Thyroid gland (tissue), 4 donors: ENCODE measurements around the gene FOXRED1. TPM values are rescaled to one million over a fixed set of nuclear protein-coding genes. Genes with fewer than 3 reads are reported as not detected.
A peak's percentile ranks its signal among the peaks of the same experiment; 100 is the strongest.

ENCODE experiments used
- DNase-seq, 2 donors: peaks; one replicate each; pipeline ENCODE4 v3.0.0-alpha.2; 2019
- H3K27ac ChIP-seq, 3 donors: fragments of 200-600 bp; sonication (generic); 1 replicate in 2 of 3; 2 replicates in 1 of 3; pipeline ENCODE4 v1.5.1; 2016 to 2019; ENCODE audit warnings: mild to moderate bottlenecking in 1 of 3, moderate library complexity in 1 of 3
- H3K27me3 ChIP-seq: fragments of 200-600 bp; sonication (generic); one replicate; pipeline ENCODE4 v1.5.1; 2019
- H3K36me3 ChIP-seq, 2 donors: fragments of 200-600 bp; sonication (generic); one replicate each; pipeline ENCODE4 v1.5.1; 2016 to 2019
- H3K4me1 ChIP-seq, 2 donors: fragments of 200-600 bp; sonication (generic); one replicate each; pipeline ENCODE4 v1.5.1; 2017 to 2019
- H3K4me3 ChIP-seq, 3 donors: fragments of 200-600 bp; sonication (generic); replicated peaks in 1 of 3; 1 replicate in 2 of 3; 2 replicates in 1 of 3; pipeline ENCODE4 v1.5.1; 2016; ENCODE audit warnings: mild to moderate bottlenecking in 1 of 3
- H3K9me3 ChIP-seq: fragments of 200-600 bp; sonication (generic); one replicate; pipeline ENCODE4 v1.5.1; 2017
- POLR2A ChIP-seq, 2 donors: fragments of 450-650 bp; IDR thresholded peaks; one replicate each; pipeline ENCODE4 v1.6.1; 2017; ENCODE audit warnings: antibody characterized with exemption in 2 of 2, mild to moderate bottlenecking in 2 of 2, moderate library complexity in 1 of 2
- WGBS, 2 donors: methylation state at CpG; one replicate each; pipeline ENCODE4 v1.1.5; 2017; 5-methylcytosine and 5-hydroxymethylcytosine counted together
- intact Hi-C: fragments of 100-400 bp; cut with DNase I; formaldehyde crosslinking; loops from one replicate; pipeline ENCODE4 v1.15.1; 2023
- total RNA-seq, 4 donors: library from RNA; depleted of rRNA; stranded (reverse); fragments of >200 nt; gene quantifications; one replicate each; pipeline ENCODE4 v1.2.3, GENCODE V29; 2016
- TF ChIP-seq, protein P1 (sequence below), 6 experiments: fragments of 200-600 bp in 3 of 6; fragments of 450-650 bp in 3 of 6; sonication (generic) in 3 of 6; IDR thresholded peaks; one replicate each; pipeline ENCODE4 v1.5.1; 2016 to 2019; ENCODE audit warnings: antibody characterized with exemption in 6 of 6, mild to moderate bottlenecking in 2 of 6, inconsistent platforms in 1 of 6, moderate library complexity in 1 of 6

FOXRED1 gene
- total RNA-seq, 4 donors from 2014 or later = 13.3 to 25.8 (median 20.2) TPM

DNA sequence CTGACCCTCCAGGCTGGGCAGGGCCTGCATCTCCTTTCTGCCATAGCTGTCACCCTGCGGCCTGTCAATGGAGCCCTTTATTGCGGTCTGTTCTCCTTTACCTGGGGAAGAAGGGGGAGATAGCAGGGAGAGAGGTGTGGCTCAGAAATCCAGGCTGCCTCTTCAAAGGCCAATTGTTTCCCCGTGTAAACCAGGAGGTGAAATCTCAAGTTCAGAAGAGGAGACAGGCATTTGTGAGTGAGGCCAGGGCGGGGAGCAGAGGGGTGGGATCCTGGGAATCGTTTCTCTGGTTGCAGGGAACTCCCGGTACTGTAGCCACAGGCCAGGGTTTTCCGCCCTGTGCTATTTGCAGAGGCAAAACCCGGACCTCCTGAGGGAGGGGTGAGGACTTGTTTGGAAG, 44.0 kb downstream of the FOXRED1 start:
- no peak for TF ChIP-seq POLR2A (IDR thresholded peaks at IDR 0.05)
- TF ChIP-seq, protein P1, sequence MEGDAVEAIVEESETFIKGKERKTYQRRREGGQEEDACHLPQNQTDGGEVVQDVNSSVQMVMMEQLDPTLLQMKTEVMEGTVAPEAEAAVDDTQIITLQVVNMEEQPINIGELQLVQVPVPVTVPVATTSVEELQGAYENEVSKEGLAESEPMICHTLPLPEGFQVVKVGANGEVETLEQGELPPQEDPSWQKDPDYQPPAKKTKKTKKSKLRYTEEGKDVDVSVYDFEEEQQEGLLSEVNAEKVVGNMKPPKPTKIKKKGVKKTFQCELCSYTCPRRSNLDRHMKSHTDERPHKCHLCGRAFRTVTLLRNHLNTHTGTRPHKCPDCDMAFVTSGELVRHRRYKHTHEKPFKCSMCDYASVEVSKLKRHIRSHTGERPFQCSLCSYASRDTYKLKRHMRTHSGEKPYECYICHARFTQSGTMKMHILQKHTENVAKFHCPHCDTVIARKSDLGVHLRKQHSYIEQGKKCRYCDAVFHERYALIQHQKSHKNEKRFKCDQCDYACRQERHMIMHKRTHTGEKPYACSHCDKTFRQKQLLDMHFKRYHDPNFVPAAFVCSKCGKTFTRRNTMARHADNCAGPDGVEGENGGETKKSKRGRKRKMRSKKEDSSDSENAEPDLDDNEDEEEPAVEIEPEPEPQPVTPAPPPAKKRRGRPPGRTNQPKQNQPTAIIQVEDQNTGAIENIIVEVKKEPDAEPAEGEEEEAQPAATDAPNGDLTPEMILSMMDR (IDR thresholded peaks at IDR 0.05) = no peak
- 69 to 71% methylated on average over 8 of the region's 8 CpGs for WGBS, 2 donors
- Histone ChIP-seq H3K27me3 (no peaks in the 10 kb centered on the region), H3K4me1 (peaks cover 0 to 12% of the 10 kb centered on the region in 2 donors), H3K36me3 (no peaks in the 10 kb centered on the region), H3K27ac (no peak overlapping the region), H3K4me3 (no peak overlapping the region), H3K9me3 (no peaks in the 10 kb centered on the region)
- intact Hi-C loops = loop anchor here (5.0 kb wide), 1 partner anchor 164 kb away; no protein-coding TSS in a partner anchor
- no peak for DNase-seq

DNA sequence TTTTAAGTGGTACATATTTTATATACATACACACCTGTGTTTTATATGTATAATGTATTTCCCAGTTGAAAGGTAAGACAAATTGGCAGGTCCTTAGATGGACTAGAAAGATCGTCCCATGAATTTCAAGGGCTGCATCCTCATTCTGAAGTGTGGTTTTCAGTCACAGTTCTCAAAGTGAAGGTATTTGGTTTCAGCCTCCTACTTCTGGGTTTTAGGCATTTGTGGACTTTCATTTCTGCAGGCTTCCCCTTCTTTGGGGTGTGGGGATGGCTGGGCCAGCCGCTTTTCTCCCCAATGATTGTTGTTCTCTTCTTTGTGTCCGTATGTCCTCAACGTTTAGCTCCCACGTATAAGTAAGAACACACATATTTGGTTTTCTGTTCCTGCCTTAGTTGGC, 44.9 kb downstream of the FOXRED1 start:
- no peak for DNase-seq
- peaks cover 0 to 20% of the 10 kb centered on the region in 2 donors for H3K4me1 ChIP-seq
- H3K27ac ChIP-seq = no peak overlapping the region
- WGBS, 2 donors = 90 to 98% methylated on average over 5 of the region's 5 CpGs
- intact Hi-C loops = loop anchor here (5.0 kb wide), 1 partner anchor 163 kb away; no protein-coding TSS in a partner anchor
- H3K4me3 ChIP-seq = no peak overlapping the region
- H3K9me3 ChIP-seq = no peaks in the 10 kb centered on the region
- H3K36me3 ChIP-seq = no peaks in the 10 kb centered on the region
- TF ChIP-seq POLR2A (IDR thresholded peaks at IDR 0.05) = no peak
- TF ChIP-seq, protein P1 (IDR thresholded peaks at IDR 0.05) = no peak
- no peaks in the 10 kb centered on the region for H3K27me3 ChIP-seq

DNA sequence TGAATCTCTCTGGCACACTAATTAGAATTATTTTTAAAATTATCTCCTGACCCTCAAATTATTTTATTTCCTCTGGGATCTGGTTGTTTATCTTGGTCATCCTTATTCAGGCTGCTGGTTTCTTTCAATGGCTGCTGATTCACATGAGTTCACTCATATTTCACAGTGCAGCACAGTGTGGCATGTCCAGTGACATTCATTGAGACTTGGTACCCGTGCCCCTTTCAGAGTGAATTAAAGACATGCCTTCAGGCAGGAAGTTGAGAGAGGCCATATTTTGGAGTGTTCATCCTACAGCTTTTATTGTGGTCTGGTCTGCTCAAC, 48.4 kb downstream of the FOXRED1 start:
- H3K9me3 ChIP-seq = no peaks in the 10 kb centered on the region
- no peak for DNase-seq
- 56 to 63% methylated on average over 1 of the region's 1 CpG for WGBS, 2 donors
- TF ChIP-seq, protein P1 (IDR thresholded peaks at IDR 0.05) = no peak
- TF ChIP-seq POLR2A (IDR thresholded peaks at IDR 0.05) = no peak
- H3K4me3 ChIP-seq = no peak overlapping the region
- H3K4me1 ChIP-seq = peaks cover 0 to 24% of the 10 kb centered on the region in 2 donors
- peak overlapping the region in 1 of 3 donors; percentile 68 for H3K27ac ChIP-seq
- intact Hi-C loops = no loop called here
- H3K36me3 ChIP-seq = no peaks in the 10 kb centered on the region
- H3K27me3 ChIP-seq = no peaks in the 10 kb centered on the region

DNA sequence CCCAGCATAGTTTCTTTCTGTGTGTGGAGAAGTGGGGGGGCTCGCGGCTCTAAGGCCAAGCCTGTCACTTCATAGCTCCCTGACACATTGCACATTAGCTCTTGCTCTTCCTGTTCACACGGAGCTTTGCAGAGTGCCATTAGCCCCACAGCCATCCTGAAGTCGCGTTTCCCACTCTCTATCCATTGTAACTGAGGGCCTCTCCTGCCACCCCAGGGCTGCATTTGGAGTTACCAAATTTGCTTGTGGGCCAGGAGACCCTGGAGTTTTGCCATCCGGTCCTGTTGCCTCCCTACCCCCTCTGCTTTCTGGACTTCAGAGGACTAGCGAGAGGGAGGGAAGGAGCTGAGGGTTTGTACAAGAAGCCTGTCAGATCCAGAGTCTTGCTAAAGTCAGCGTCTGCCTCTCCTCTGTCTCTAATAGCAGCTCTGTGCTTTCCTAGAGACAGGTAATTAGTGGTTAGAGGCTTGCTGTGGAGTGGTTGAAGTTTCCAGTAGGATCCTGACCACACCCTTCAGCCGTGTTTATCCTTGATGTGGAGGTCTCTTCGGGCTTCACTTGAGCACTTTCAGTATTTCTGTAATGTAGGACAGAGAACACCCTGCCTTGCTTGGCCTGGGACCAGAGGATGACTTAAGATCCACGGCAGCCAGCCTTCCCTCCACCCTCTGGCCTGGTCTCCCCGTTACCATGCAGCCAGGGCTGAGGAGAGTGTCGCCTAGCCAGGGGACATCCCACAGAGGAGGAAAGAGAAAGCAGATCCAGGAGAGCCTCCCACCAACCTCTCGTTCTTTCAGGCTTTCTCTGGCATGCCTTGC, 49.0 kb downstream of the FOXRED1 start:
- DNase-seq = peak; percentile 34 to 41
- Histone ChIP-seq H3K4me1 (peaks cover 0 to 24% of the 10 kb centered on the region in 2 donors), H3K4me3 (no peak overlapping the region), H3K36me3 (no peaks in the 10 kb centered on the region), H3K27ac (peak overlapping the region; percentile 2 to 68 (median 14)), H3K27me3 (no peaks in the 10 kb centered on the region), H3K9me3 (no peaks in the 10 kb centered on the region)
- WGBS, 2 donors = 57 to 63% methylated on average over 14 of the region's 14 CpGs
- intact Hi-C loops = no loop called here
- TF ChIP-seq POLR2A (IDR thresholded peaks at IDR 0.05) = no peak

DNA sequence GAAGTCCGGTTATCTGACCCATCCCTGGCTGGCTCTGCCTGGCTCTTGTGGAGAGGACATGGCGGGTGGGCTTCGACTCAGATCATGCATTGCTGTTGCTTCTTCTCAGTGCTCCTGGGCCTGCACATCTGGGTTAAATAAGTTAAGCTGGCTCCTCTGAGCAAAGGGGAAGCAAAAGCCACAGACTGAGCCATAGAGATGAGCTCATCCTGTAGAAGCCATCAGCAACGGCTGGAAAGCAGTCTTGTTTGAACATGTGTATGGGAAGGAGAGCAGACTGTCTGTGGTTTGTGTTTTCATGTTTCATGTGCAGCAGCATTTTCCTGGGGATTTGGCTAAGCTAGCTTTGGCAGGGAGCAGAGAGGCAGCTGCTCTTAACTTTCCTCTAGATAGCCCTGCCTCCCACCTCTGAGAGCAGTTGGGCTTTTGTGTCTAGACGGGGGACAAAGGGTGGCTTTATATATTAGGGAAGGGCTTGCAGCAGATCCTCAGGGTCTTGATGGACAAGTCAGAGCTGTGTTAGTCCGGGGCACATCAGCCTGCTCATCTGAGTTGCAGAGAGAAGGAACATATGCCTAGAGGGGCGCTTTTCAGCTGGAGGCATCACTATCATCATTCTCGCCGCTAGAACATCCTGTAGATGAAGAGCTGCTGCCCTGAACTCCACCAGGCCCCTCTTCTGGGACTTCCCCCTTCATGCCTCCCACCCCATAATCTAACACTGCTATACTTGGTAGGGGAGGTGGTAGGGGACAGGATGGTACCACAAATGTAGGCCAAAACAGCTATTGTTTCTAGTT, 49.8 kb downstream of the FOXRED1 start:
- Histone ChIP-seq H3K36me3 (no peaks in the 10 kb centered on the region), H3K4me3 (no peak overlapping the region), H3K27ac (peak overlapping the region in 2 of 3 donors; percentile 9 to 68), H3K9me3 (no peaks in the 10 kb centered on the region), H3K4me1 (peaks cover 0 to 24% of the 10 kb centered on the region in 2 donors), H3K27me3 (no peaks in the 10 kb centered on the region)
- TF ChIP-seq, protein P1 (IDR thresholded peaks at IDR 0.05) = no peak
- no peak for TF ChIP-seq POLR2A (IDR thresholded peaks at IDR 0.05)
- intact Hi-C loops = no loop called here
- DNase-seq = no peak
- WGBS, 2 donors = 61 to 68% methylated on average over 9 of the region's 9 CpGs
